ENCODE data around the gene PLA2G2C.

The PLA2G2C gene

GRCh38 chr1:20229171-20229570, 42.9 kb upstream of the PLA2G2C start:
- Histone ChIP-seq H3K4me3 (ENCODE audit: low read length) (no peak overlapping the region), H3K36me3 (ENCODE audit: control insufficient read depth, insufficient read depth, low read length) (no peaks in the 10 kb centered on the region), H4K8ac (ENCODE audit: low read depth, low read length) (no peak overlapping the region), H3K18ac (ENCODE audit: low read length) (no peak overlapping the region), H3K9ac (ENCODE audit: low read length) (no peak overlapping the region), H4K5ac (ENCODE audit: low read length) (no peak overlapping the region), H3K4me1 (ENCODE audit: control insufficient read depth, low read depth, low read length) (no peaks in the 10 kb centered on the region), H3K4ac (ENCODE audit: low read depth, low read length) (no peak overlapping the region), H2BK5ac (ENCODE audit: low read length) (no peak overlapping the region), H3K79me2 (ENCODE audit: control insufficient read depth, insufficient read depth, low read length) (no peaks in the 10 kb centered on the region), H3K79me1 (ENCODE audit: low read length) (no peaks in the 10 kb centered on the region), H3K4me2 (ENCODE audit: low read length) (no peak overlapping the region), H2AK5ac (ENCODE audit: low read length) (no peak overlapping the region), H3K23ac (ENCODE audit: low read length) (no peak overlapping the region), H2BK15ac (replicated peaks; ENCODE audit: low read depth) (no peak overlapping the region), H3K27ac (ENCODE audit: low read depth, low read length) (no peak overlapping the region), H3K56ac (ENCODE audit: low read length) (no peak overlapping the region), H2BK120ac (ENCODE audit: low read depth, low read length) (no peak overlapping the region), H3K27me3 (ENCODE audit: insufficient read depth, low read length, poor library complexity) (peaks cover 1% of the 10 kb centered on the region)
- DNase-seq: no peak
- no CpG with 5 or more reads among the region's 2 CpGs for WGBS (ENCODE audit: extremely low coverage, insufficient coverage, low lambda C conversion rate)

- H2AK5ac ChIP-seq (ENCODE audit: low read length): no peak overlapping the region
- H3K18ac ChIP-seq (ENCODE audit: low read length): no peak overlapping the region
- no peak overlapping the region for H3K4me2 ChIP-seq (ENCODE audit: low read length)
- no peaks in the 10 kb centered on the region for H3K79me1 ChIP-seq (ENCODE audit: low read length)
- no peak overlapping the region for H3K23ac ChIP-seq (ENCODE audit: low read length)
- H2BK120ac ChIP-seq (ENCODE audit: low read depth, low read length): no peak overlapping the region
- no peak overlapping the region for H3K9ac ChIP-seq (ENCODE audit: low read length)
- no peak overlapping the region for H2BK15ac ChIP-seq (replicated peaks; ENCODE audit: low read depth)
- DNase-seq: no peak
- no CpG with 5 or more reads among the region's 11 CpGs for WGBS (ENCODE audit: extremely low coverage, insufficient coverage, low lambda C conversion rate)
- H3K27ac ChIP-seq (ENCODE audit: low read depth, low read length): no peak overlapping the region
- peaks cover 1% of the 10 kb centered on the region for H3K27me3 ChIP-seq (ENCODE audit: insufficient read depth, low read length, poor library complexity)
- H3K79me2 ChIP-seq (ENCODE audit: control insufficient read depth, insufficient read depth, low read length): no peaks in the 10 kb centered on the region
- no peak overlapping the region for H4K8ac ChIP-seq (ENCODE audit: low read depth, low read length)
- no peak overlapping the region for H3K56ac ChIP-seq (ENCODE audit: low read length)
- H4K5ac ChIP-seq (ENCODE audit: low read length): no peak overlapping the region
- no peak overlapping the region for H2BK5ac ChIP-seq (ENCODE audit: low read length)
- H3K36me3 ChIP-seq (ENCODE audit: control insufficient read depth, insufficient read depth, low read length): no peaks in the 10 kb centered on the region
- H3K4ac ChIP-seq (ENCODE audit: low read depth, low read length): no peak overlapping the region
- H3K4me3 ChIP-seq (ENCODE audit: low read length): no peak overlapping the region
- no peaks in the 10 kb centered on the region for H3K4me1 ChIP-seq (ENCODE audit: control insufficient read depth, low read depth, low read length)
Measured at GRCh38 chr1:20228314-20228825, 42.1 kb upstream of the PLA2G2C start.

GRCh38 chr1:20227704-20228103, 41.4 kb upstream of the PLA2G2C start:
- Histone ChIP-seq H3K18ac (ENCODE audit: low read length) (no peak overlapping the region), H3K4ac (ENCODE audit: low read depth, low read length) (no peak overlapping the region), H3K27ac (ENCODE audit: low read depth, low read length) (no peak overlapping the region), H3K4me3 (ENCODE audit: low read length) (no peak overlapping the region), H3K4me1 (ENCODE audit: control insufficient read depth, low read depth, low read length) (no peaks in the 10 kb centered on the region), H3K4me2 (ENCODE audit: low read length) (no peak overlapping the region), H3K27me3 (ENCODE audit: insufficient read depth, low read length, poor library complexity) (peaks cover 4% of the 10 kb centered on the region), H4K5ac (ENCODE audit: low read length) (no peak overlapping the region), H3K9ac (ENCODE audit: low read length) (no peak overlapping the region), H2BK120ac (ENCODE audit: low read depth, low read length) (no peak overlapping the region), H3K36me3 (ENCODE audit: control insufficient read depth, insufficient read depth, low read length) (no peaks in the 10 kb centered on the region), H3K79me2 (ENCODE audit: control insufficient read depth, insufficient read depth, low read length) (no peaks in the 10 kb centered on the region), H2BK15ac (replicated peaks; ENCODE audit: low read depth) (no peak overlapping the region), H2BK5ac (ENCODE audit: low read length) (no peak overlapping the region), H3K23ac (ENCODE audit: low read length) (no peak overlapping the region), H2AK5ac (ENCODE audit: low read length) (no peak overlapping the region), H3K79me1 (ENCODE audit: low read length) (no peaks in the 10 kb centered on the region), H3K56ac (ENCODE audit: low read length) (no peak overlapping the region), H4K8ac (ENCODE audit: low read depth, low read length) (no peak overlapping the region)
- WGBS (ENCODE audit: extremely low coverage, insufficient coverage, low lambda C conversion rate): no CpG with 5 or more reads among the region's 4 CpGs
- peak; percentile 26 for DNase-seq

- H3K23ac ChIP-seq (ENCODE audit: low read length): no peak overlapping the region
- peaks cover 4% of the 10 kb centered on the region for H3K27me3 ChIP-seq (ENCODE audit: insufficient read depth, low read length, poor library complexity)
- H3K36me3 ChIP-seq (ENCODE audit: control insufficient read depth, insufficient read depth, low read length): no peaks in the 10 kb centered on the region
- no peak overlapping the region for H3K4me2 ChIP-seq (ENCODE audit: low read length)
- H4K8ac ChIP-seq (ENCODE audit: low read depth, low read length): no peak overlapping the region
- no CpG with 5 or more reads among the region's 3 CpGs for WGBS (ENCODE audit: extremely low coverage, insufficient coverage, low lambda C conversion rate)
- H2BK120ac ChIP-seq (ENCODE audit: low read depth, low read length): no peak overlapping the region
- H3K56ac ChIP-seq (ENCODE audit: low read length): no peak overlapping the region
- H3K4me1 ChIP-seq (ENCODE audit: control insufficient read depth, low read depth, low read length): no peaks in the 10 kb centered on the region
- no peak overlapping the region for H3K4me3 ChIP-seq (ENCODE audit: low read length)
- H4K5ac ChIP-seq (ENCODE audit: low read length): no peak overlapping the region
- no peak overlapping the region for H2AK5ac ChIP-seq (ENCODE audit: low read length)
- H3K18ac ChIP-seq (ENCODE audit: low read length): no peak overlapping the region
- no peak overlapping the region for H2BK15ac ChIP-seq (replicated peaks; ENCODE audit: low read depth)
- H2BK5ac ChIP-seq (ENCODE audit: low read length): no peak overlapping the region
- no peaks in the 10 kb centered on the region for H3K79me1 ChIP-seq (ENCODE audit: low read length)
- no peak overlapping the region for H3K4ac ChIP-seq (ENCODE audit: low read depth, low read length)
- H3K9ac ChIP-seq (ENCODE audit: low read length): no peak overlapping the region
- H3K79me2 ChIP-seq (ENCODE audit: control insufficient read depth, insufficient read depth, low read length): no peaks in the 10 kb centered on the region
- no peak overlapping the region for H3K27ac ChIP-seq (ENCODE audit: low read depth, low read length)
- DNase-seq: no peak
Measured at GRCh38 chr1:20224546-20224945, 38.2 kb upstream of the PLA2G2C start.

- peaks cover 4% of the 10 kb centered on the region for H3K27me3 ChIP-seq (ENCODE audit: insufficient read depth, low read length, poor library complexity)
- no CpG with 5 or more reads among the region's 18 CpGs for WGBS (ENCODE audit: extremely low coverage, insufficient coverage, low lambda C conversion rate)
- no peak overlapping the region for H2BK5ac ChIP-seq (ENCODE audit: low read length)
Measured at GRCh38 chr1:20223551-20224419, 37.5 kb upstream of the PLA2G2C start.

More at GRCh38 chr1:20223551-20224419, 37.5 kb upstream of the PLA2G2C start:
- Histone ChIP-seq H3K4me2 (ENCODE audit: low read length) (no peak overlapping the region), H3K23ac (ENCODE audit: low read length) (no peak overlapping the region), H2BK15ac (replicated peaks; ENCODE audit: low read depth) (no peak overlapping the region), H2AK5ac (ENCODE audit: low read length) (no peak overlapping the region), H3K4ac (ENCODE audit: low read depth, low read length) (no peak overlapping the region), H3K4me3 (ENCODE audit: low read length) (no peak overlapping the region), H3K27ac (ENCODE audit: low read depth, low read length) (no peak overlapping the region), H3K4me1 (ENCODE audit: control insufficient read depth, low read depth, low read length) (no peaks in the 10 kb centered on the region), H2BK120ac (ENCODE audit: low read depth, low read length) (no peak overlapping the region), H4K8ac (ENCODE audit: low read depth, low read length) (no peak overlapping the region), H3K79me1 (ENCODE audit: low read length) (no peaks in the 10 kb centered on the region), H4K5ac (ENCODE audit: low read length) (no peak overlapping the region), H3K36me3 (ENCODE audit: control insufficient read depth, insufficient read depth, low read length) (no peaks in the 10 kb centered on the region), H3K79me2 (ENCODE audit: control insufficient read depth, insufficient read depth, low read length) (no peaks in the 10 kb centered on the region), H3K56ac (ENCODE audit: low read length) (no peak overlapping the region), H3K18ac (ENCODE audit: low read length) (no peak overlapping the region), H3K9ac (ENCODE audit: low read length) (no peak overlapping the region)
- peak; percentile 35 for DNase-seq

Measured in mesendoderm (in vitro differentiated cells).